ENCODE results near the gene FAXDC2. TPM values are rescaled to one million over a fixed set of nuclear protein-coding genes. Genes with fewer than 3 reads are reported as not detected.

The FAXDC2 gene
- total RNA-seq, 2 experiments from 2014 or later = not detected

GRCh38 chr5:154782812-154783592 lies 67.4 kb downstream of the FAXDC2 start:
- H3K9me3 Mint-ChIP-seq = no peaks in the 10 kb centered on the region
- no peak overlapping the region for H3K4me3 Mint-ChIP-seq
- ChIA-PET POLR2A (interaction anchor here (0.9 kb wide), 1 partner anchor 14 kb away, joined by 3 read pairs; no protein-coding TSS in a partner anchor), CTCF (no interaction called here)
- DNase-seq = no peak
- peak overlapping the region; percentile 30 for H3K27ac Mint-ChIP-seq
- H3K4me1 Mint-ChIP-seq = peaks cover 56% of the 10 kb centered on the region
- peaks cover 3% of the 10 kb centered on the region for H3K36me3 Mint-ChIP-seq (ENCODE audit: low read depth)
- H3K27me3 Mint-ChIP-seq = no peaks in the 10 kb centered on the region

- H3K4me1 Mint-ChIP-seq = peaks cover 49% of the 10 kb centered on the region
- DNase-seq = no peak
- H3K27ac Mint-ChIP-seq = no peak overlapping the region
- H3K4me3 Mint-ChIP-seq = no peak overlapping the region
- ChIA-PET CTCF (no interaction called here), POLR2A (interaction anchor here (0.9 kb wide), 1 partner anchor 13 kb away, joined by 3 read pairs; no protein-coding TSS in a partner anchor)
- H3K27me3 Mint-ChIP-seq = no peaks in the 10 kb centered on the region
- no peaks in the 10 kb centered on the region for H3K9me3 Mint-ChIP-seq
- peaks cover 3% of the 10 kb centered on the region for H3K36me3 Mint-ChIP-seq (ENCODE audit: low read depth)
Observed at GRCh38 chr5:154782326-154782725, 68.1 kb downstream of the FAXDC2 start.

- H3K9me3 Mint-ChIP-seq = no peaks in the 10 kb centered on the region
- ChIA-PET POLR2A (no interaction called here), CTCF (no interaction called here)
- H3K4me1 Mint-ChIP-seq = peaks cover 40% of the 10 kb centered on the region
- no peak overlapping the region for H3K4me3 Mint-ChIP-seq
- no peak for DNase-seq
- H3K36me3 Mint-ChIP-seq (ENCODE audit: low read depth) = no peaks in the 10 kb centered on the region
- peak overlapping the region; percentile 16 for H3K27ac Mint-ChIP-seq
- no peaks in the 10 kb centered on the region for H3K27me3 Mint-ChIP-seq
Observed at GRCh38 chr5:154780128-154780527, 70.3 kb downstream of the FAXDC2 start.

GRCh38 chr5:154779105-154779504 lies 71.3 kb downstream of the FAXDC2 start:
- ChIA-PET POLR2A (no interaction called here), CTCF (no interaction called here)
- H3K27me3 Mint-ChIP-seq = no peaks in the 10 kb centered on the region
- H3K27ac Mint-ChIP-seq = no peak overlapping the region
- H3K36me3 Mint-ChIP-seq (ENCODE audit: low read depth) = no peaks in the 10 kb centered on the region
- peaks cover 36% of the 10 kb centered on the region for H3K4me1 Mint-ChIP-seq
- no peak overlapping the region for H3K4me3 Mint-ChIP-seq
- H3K9me3 Mint-ChIP-seq = no peaks in the 10 kb centered on the region
- DNase-seq = no peak

GRCh38 chr5:154778534-154778933 lies 71.9 kb downstream of the FAXDC2 start:
- POLR2A ChIA-PET = no interaction called here
- H3K36me3 Mint-ChIP-seq (ENCODE audit: low read depth) = peaks cover under 1% of the 10 kb centered on the region
- no peak overlapping the region for H3K4me3 Mint-ChIP-seq
- H3K27me3 Mint-ChIP-seq = no peaks in the 10 kb centered on the region
- DNase-seq = no peak
- no peak overlapping the region for H3K27ac Mint-ChIP-seq
- peaks cover 33% of the 10 kb centered on the region for H3K4me1 Mint-ChIP-seq
- H3K9me3 Mint-ChIP-seq = no peaks in the 10 kb centered on the region
- CTCF ChIA-PET = no interaction called here

GRCh38 chr5:154776167-154776566 lies 74.2 kb downstream of the FAXDC2 start:
- no peak overlapping the region for H3K4me3 Mint-ChIP-seq
- peaks cover 32% of the 10 kb centered on the region for H3K4me1 Mint-ChIP-seq
- no peaks in the 10 kb centered on the region for H3K27me3 Mint-ChIP-seq
- no peak for DNase-seq
- H3K9me3 Mint-ChIP-seq = no peaks in the 10 kb centered on the region
- CTCF ChIA-PET = no interaction called here
- POLR2A ChIA-PET = no interaction called here
- H3K27ac Mint-ChIP-seq = no peak overlapping the region
- peaks cover 4% of the 10 kb centered on the region for H3K36me3 Mint-ChIP-seq (ENCODE audit: low read depth)

- POLR2A ChIA-PET = interaction anchor here (1.0 kb wide), 1 partner anchor 12 kb away, joined by 3 read pairs; no protein-coding TSS in a partner anchor
- no peaks in the 10 kb centered on the region for H3K27me3 Mint-ChIP-seq
- no peak for DNase-seq
- peaks cover 8% of the 10 kb centered on the region for H3K36me3 Mint-ChIP-seq (ENCODE audit: low read depth)
- CTCF ChIA-PET = no interaction called here
- no peak overlapping the region for H3K4me3 Mint-ChIP-seq
- H3K9me3 Mint-ChIP-seq = no peaks in the 10 kb centered on the region
- H3K27ac Mint-ChIP-seq = no peak overlapping the region
- peaks cover 34% of the 10 kb centered on the region for H3K4me1 Mint-ChIP-seq
Observed at GRCh38 chr5:154773326-154773725, 77.1 kb downstream of the FAXDC2 start.

GRCh38 chr5:154771383-154771901 lies 79.0 kb downstream of the FAXDC2 start:
- DNase-seq = no peak
- Mint-ChIP-seq H3K27ac (no peak overlapping the region), H3K4me1 (peaks cover 50% of the 10 kb centered on the region), H3K36me3 (ENCODE audit: low read depth) (peaks cover 8% of the 10 kb centered on the region), H3K4me3 (no peak overlapping the region), H3K27me3 (no peaks in the 10 kb centered on the region), H3K9me3 (no peaks in the 10 kb centered on the region)
- CTCF ChIA-PET = no interaction called here
- POLR2A ChIA-PET = interaction anchor here (1.2 to 1.6 kb wide), 3 partner anchors 11 to 26 kb away, joined by 3 to 8 read pairs (median 3); no protein-coding TSS in a partner anchor

GRCh38 chr5:154770111-154770510 lies 80.3 kb downstream of the FAXDC2 start:
- Mint-ChIP-seq H3K27ac (peak overlapping the region; percentile 55), H3K36me3 (ENCODE audit: low read depth) (peaks cover 10% of the 10 kb centered on the region), H3K4me3 (no peak overlapping the region)

More at GRCh38 chr5:154770111-154770510, 80.3 kb downstream of the FAXDC2 start:
- ChIA-PET POLR2A (interaction anchor here (0.7 to 1.6 kb wide), 3 partner anchors 9 to 60 kb away, joined by 3 to 8 read pairs (median 3); no protein-coding TSS in a partner anchor), CTCF (interaction anchor here (0.7 kb wide), 1 partner anchor 450 kb away, joined by 3 read pairs; no protein-coding TSS in a partner anchor)
- Mint-ChIP-seq H3K27me3 (no peaks in the 10 kb centered on the region), H3K4me1 (peaks cover 57% of the 10 kb centered on the region), H3K9me3 (no peaks in the 10 kb centered on the region)
- DNase-seq = no peak

Other genes starting within 250 kb of the FAXDC2 start
- gene LARP1, start 95.2 kb downstream of the FAXDC2 start, total RNA-seq = 100 to 1,000 TPM; 174 to 177 TPM
- gene CNOT8, start 8.0 kb upstream of the FAXDC2 start, total RNA-seq = 10 to 100 TPM; 86.2 to 94.5 TPM
- gene GEMIN5, start 87.6 kb upstream of the FAXDC2 start, total RNA-seq = 10 to 100 TPM; 11.3 to 13.0 TPM
- gene MRPL22, start 90.5 kb upstream of the FAXDC2 start, total RNA-seq = 10 to 100 TPM; 60.0 to 62.2 TPM
- not detected for gene KIF4B, start 163.2 kb upstream of the FAXDC2 start, total RNA-seq